Activated naive CD8-positive, alpha-beta T cell (primary cell): ENCODE measurements around the gene NEBL.

Experiments
- H3K27ac Mint-ChIP-seq: one replicate; pipeline ENCODE4 v1.8.0; 2021; ENCODE audit warnings: mixed read lengths
- H3K27me3 Mint-ChIP-seq: one replicate; pipeline ENCODE4 v1.8.0; 2021; ENCODE audit warnings: mixed read lengths
- H3K36me3 Mint-ChIP-seq: one replicate; pipeline ENCODE4 v1.8.0; 2021; ENCODE audit warnings: mixed read lengths
- H3K4me1 Mint-ChIP-seq: one replicate; pipeline ENCODE4 v1.8.0; 2021; ENCODE audit warnings: low read depth, mixed read lengths
- H3K4me3 Mint-ChIP-seq: one replicate; pipeline ENCODE4 v1.8.0; 2021; ENCODE audit warnings: mild to moderate bottlenecking, mixed read lengths
- H3K9me3 Mint-ChIP-seq: one replicate; pipeline ENCODE4 v1.8.0; 2021; ENCODE audit warnings: low read depth, mixed read lengths

NEBL gene

DNA sequence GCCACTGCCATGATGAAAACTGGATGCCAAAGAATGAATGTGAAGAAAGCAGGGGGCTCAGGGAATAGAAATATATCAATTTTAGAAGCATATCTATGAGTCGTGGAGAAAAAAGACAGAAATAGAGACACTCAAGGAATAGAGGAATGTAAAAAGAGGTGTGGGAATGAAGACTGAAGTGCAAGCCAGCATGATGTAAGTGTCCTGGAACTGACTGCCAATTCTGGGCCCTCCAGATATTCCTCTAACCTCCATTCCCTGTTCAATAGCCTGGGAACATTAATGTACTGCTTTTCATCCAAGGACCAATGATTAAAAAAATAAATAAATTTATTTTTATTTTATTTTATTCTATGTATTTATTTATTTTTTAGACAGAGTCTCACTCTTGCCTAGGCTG lies 40.6 kb downstream of the NEBL start:
- Mint-ChIP-seq H3K36me3 (no peaks in the 10 kb centered on the region), H3K4me1 (no peaks in the 10 kb centered on the region), H3K9me3 (peaks cover 5% of the 10 kb centered on the region), H3K4me3 (no peak overlapping the region), H3K27me3 (peaks cover 4% of the 10 kb centered on the region), H3K27ac (no peak overlapping the region)

GRCh38 chr10:20855398-20856038 lies 41.6 kb downstream of the NEBL start:
- no peak overlapping the region for H3K4me3 Mint-ChIP-seq
- no peaks in the 10 kb centered on the region for H3K36me3 Mint-ChIP-seq
- peaks cover 5% of the 10 kb centered on the region for H3K9me3 Mint-ChIP-seq
- H3K27me3 Mint-ChIP-seq: peaks cover 4% of the 10 kb centered on the region
- H3K4me1 Mint-ChIP-seq: no peaks in the 10 kb centered on the region
- H3K27ac Mint-ChIP-seq: no peak overlapping the region

GRCh38 chr10:20853276-20853675 lies 43.8 kb downstream of the NEBL start:
- Mint-ChIP-seq H3K27ac (no peak overlapping the region), H3K9me3 (peaks cover 5% of the 10 kb centered on the region), H3K27me3 (peaks cover 5% of the 10 kb centered on the region), H3K4me3 (no peak overlapping the region), H3K4me1 (no peaks in the 10 kb centered on the region), H3K36me3 (no peaks in the 10 kb centered on the region)

DNA sequence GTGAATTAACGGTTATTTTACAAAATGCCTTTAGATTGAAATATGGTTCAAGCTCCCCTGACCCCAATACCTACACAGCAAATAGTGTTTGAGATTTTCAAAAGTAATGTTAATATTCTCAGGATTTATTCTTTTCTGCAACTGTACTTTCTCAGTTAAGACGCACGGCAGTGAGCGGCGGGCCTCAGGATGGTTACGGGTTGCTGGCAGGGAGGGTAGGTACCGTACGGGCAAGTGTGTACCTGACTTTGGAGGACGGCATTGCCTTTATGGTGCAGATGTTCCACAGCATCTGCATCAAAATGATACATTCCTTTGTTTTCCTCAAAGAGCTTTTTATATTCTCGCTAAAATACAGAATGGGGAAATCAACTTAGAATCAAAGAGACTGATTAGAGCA lies 44.8 kb downstream of the NEBL start:
- Mint-ChIP-seq H3K27me3 (peaks cover 5% of the 10 kb centered on the region), H3K4me3 (no peak overlapping the region), H3K27ac (no peak overlapping the region), H3K4me1 (no peaks in the 10 kb centered on the region), H3K36me3 (no peaks in the 10 kb centered on the region), H3K9me3 (peaks cover 5% of the 10 kb centered on the region)

- H3K9me3 Mint-ChIP-seq: peaks cover 3% of the 10 kb centered on the region
- H3K4me1 Mint-ChIP-seq: no peaks in the 10 kb centered on the region
- H3K27me3 Mint-ChIP-seq: peaks cover 2% of the 10 kb centered on the region
- H3K27ac Mint-ChIP-seq: no peak overlapping the region
- no peaks in the 10 kb centered on the region for H3K36me3 Mint-ChIP-seq
- no peak overlapping the region for H3K4me3 Mint-ChIP-seq
Measured at GRCh38 chr10:20847512-20847911, 49.6 kb downstream of the NEBL start.

DNA sequence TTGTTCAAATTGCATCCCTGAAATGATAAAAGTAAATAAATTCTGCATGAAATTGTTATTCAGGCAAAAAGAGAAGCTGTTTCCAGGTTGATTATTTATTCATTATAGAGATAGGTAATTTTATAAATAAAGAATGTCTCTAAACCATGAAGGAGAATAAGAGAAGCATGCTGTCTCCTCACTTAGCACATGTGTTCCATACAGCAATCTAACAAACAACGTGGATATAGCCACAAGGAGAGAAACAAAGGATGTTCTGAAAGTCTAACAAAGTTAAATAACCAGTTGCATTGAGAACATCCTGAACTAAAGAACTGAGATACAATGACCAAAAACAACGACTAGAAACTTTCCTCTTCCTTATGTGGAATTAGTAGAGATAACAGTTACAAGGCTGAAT lies 50.8 kb downstream of the NEBL start:
- H3K4me3 Mint-ChIP-seq: no peak overlapping the region
- H3K9me3 Mint-ChIP-seq: peaks cover 3% of the 10 kb centered on the region
- H3K4me1 Mint-ChIP-seq: no peaks in the 10 kb centered on the region
- peaks cover 2% of the 10 kb centered on the region for H3K27me3 Mint-ChIP-seq
- no peaks in the 10 kb centered on the region for H3K36me3 Mint-ChIP-seq
- H3K27ac Mint-ChIP-seq: no peak overlapping the region

- H3K4me3 Mint-ChIP-seq: no peak overlapping the region
- H3K27ac Mint-ChIP-seq: no peak overlapping the region
- H3K4me1 Mint-ChIP-seq: no peaks in the 10 kb centered on the region
- H3K27me3 Mint-ChIP-seq: peaks cover 3% of the 10 kb centered on the region
- H3K36me3 Mint-ChIP-seq: no peaks in the 10 kb centered on the region
- H3K9me3 Mint-ChIP-seq: peaks cover 21% of the 10 kb centered on the region
Measured at GRCh38 chr10:20841419-20841818, 55.7 kb downstream of the NEBL start.

- peaks cover 3% of the 10 kb centered on the region for H3K27me3 Mint-ChIP-seq
- H3K36me3 Mint-ChIP-seq: no peaks in the 10 kb centered on the region
- H3K4me1 Mint-ChIP-seq: no peaks in the 10 kb centered on the region
- no peak overlapping the region for H3K27ac Mint-ChIP-seq
- H3K4me3 Mint-ChIP-seq: no peak overlapping the region
- H3K9me3 Mint-ChIP-seq: peaks cover 21% of the 10 kb centered on the region
Measured at GRCh38 chr10:20839910-20840309, 57.2 kb downstream of the NEBL start.

DNA sequence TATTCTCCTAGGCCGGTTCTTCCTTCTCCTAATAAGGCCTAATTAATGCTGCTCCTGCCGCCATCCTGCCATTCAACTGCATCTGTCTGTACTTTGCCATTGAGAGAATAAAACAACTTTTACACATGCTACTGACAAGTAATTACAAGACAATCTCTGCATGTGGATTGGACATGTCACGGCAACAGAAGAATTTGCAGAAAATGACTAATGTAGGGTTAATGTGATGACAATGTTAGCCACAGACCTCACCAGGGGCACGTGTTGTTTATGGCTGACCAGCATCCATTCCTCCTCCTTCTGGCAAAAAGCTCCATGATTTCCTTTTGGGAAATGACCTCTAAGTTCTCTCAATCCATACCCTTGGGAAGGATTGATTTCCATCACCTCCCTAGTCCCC lies 58.0 kb downstream of the NEBL start:
- Mint-ChIP-seq H3K27me3 (peaks cover 3% of the 10 kb centered on the region), H3K36me3 (no peaks in the 10 kb centered on the region), H3K9me3 (peaks cover 21% of the 10 kb centered on the region), H3K27ac (no peak overlapping the region), H3K4me3 (no peak overlapping the region), H3K4me1 (no peaks in the 10 kb centered on the region)

DNA sequence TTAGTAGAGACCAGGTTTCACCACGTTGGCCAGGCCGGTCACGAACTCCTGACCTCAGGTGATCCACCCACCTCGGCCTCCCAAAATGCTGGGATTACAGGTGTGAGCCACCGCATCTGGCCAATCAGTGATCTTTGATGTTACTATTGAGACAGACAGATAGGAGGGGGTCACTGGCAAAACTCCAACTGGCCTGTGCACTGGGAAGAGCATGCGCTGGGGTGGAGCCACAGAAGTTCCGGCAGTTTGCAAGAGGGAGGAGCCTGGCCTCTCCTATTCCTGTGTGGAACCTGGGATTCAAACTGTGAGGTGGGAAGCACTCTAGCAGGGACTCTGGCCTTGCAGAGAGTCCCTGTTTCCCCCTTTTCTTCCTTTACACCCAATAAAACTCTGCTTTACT lies 60.7 kb downstream of the NEBL start:
- Mint-ChIP-seq H3K4me1 (no peaks in the 10 kb centered on the region), H3K9me3 (peaks cover 18% of the 10 kb centered on the region), H3K27ac (no peak overlapping the region), H3K36me3 (no peaks in the 10 kb centered on the region), H3K27me3 (peaks cover 3% of the 10 kb centered on the region), H3K4me3 (no peak overlapping the region)

DNA sequence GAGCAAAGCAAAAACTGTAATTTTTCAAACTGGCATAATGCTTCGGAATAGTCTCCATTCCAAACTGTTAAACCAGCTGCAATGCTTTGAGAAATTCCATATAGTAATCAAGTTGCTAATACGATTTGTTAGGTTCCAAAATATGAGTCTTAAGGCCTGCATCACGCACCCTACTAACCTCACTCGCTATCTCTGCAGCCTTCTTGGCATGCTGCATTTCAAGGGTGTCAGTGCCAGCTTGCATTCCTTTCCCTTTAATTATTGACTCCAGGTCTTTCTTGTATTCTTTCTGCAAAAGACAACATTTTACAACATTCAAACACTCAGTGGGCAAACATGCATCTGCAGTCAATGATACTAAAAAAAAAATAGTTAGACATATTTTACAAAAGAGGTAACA lies 61.8 kb downstream of the NEBL start:
- Mint-ChIP-seq H3K27ac (no peak overlapping the region), H3K9me3 (peaks cover 14% of the 10 kb centered on the region), H3K4me3 (no peak overlapping the region), H3K36me3 (no peaks in the 10 kb centered on the region), H3K27me3 (peaks cover 3% of the 10 kb centered on the region), H3K4me1 (no peaks in the 10 kb centered on the region)

DNA sequence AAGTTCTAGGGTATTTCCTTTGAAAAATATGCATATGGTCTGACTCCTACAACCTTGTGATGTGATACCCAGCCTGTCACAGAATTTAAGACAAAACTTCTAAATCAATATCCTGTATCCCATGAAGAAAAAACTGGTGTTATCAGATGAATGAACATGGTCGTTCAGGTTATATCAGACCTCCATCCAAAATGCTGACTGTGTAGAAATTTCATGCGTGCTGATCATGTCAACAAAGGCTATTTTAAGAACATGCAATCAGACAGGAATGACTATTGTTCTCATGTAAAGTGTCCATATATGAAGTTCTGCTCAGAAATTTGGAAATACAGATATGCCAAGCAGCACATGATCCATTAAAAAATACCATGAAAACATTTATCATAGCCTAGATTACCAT lies 62.3 kb downstream of the NEBL start:
- no peak overlapping the region for H3K4me3 Mint-ChIP-seq
- no peaks in the 10 kb centered on the region for H3K4me1 Mint-ChIP-seq
- H3K9me3 Mint-ChIP-seq: peaks cover 11% of the 10 kb centered on the region
- no peaks in the 10 kb centered on the region for H3K36me3 Mint-ChIP-seq
- H3K27ac Mint-ChIP-seq: no peak overlapping the region
- peaks cover 3% of the 10 kb centered on the region for H3K27me3 Mint-ChIP-seq

DNA sequence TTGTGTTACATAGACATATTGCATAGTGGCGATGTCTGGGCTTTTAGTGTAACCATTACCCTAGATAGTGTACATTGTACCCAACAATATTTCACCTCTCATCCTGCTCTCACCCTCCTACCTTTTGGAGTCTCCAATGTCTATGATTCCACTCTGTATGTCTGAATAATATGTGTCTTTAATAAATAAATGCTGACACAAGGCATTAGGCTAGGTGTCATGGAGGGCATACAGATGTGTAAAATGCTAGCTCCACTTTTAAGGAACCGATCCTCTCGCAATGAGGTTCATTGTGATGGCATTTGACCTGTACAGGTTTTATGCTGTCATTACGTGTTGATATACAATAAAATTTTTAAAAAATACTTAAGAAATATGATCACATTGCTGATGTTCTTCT lies 74.3 kb downstream of the NEBL start:
- Mint-ChIP-seq H3K4me3 (no peak overlapping the region), H3K36me3 (no peaks in the 10 kb centered on the region), H3K27ac (no peak overlapping the region), H3K4me1 (no peaks in the 10 kb centered on the region), H3K27me3 (no peaks in the 10 kb centered on the region), H3K9me3 (no peaks in the 10 kb centered on the region)

DNA sequence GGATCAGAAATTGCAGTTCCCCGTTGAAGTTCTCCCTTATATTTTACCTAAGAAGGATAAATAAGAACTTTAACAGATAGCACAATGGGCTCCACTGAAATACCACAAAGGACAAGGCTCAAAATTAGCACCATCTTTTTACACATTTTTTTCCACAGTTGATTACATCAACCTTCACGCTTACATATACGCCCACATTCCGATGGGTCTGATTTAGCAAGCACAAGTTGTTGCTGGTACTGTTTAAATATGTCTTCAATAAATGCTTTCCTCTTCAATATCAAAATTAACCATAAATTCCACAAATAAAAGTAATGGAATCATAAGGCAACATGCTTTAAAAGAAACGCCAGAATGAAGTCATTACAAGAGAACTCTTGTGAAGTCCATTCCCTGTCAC lies 79.5 kb downstream of the NEBL start:
- H3K9me3 Mint-ChIP-seq: no peaks in the 10 kb centered on the region
- no peak overlapping the region for H3K27ac Mint-ChIP-seq
- H3K27me3 Mint-ChIP-seq: no peaks in the 10 kb centered on the region

GRCh38 chr10:20817116-20817515 lies 80.0 kb downstream of the NEBL start:
- H3K36me3 Mint-ChIP-seq: no peaks in the 10 kb centered on the region
- no peaks in the 10 kb centered on the region for H3K4me1 Mint-ChIP-seq
- no peaks in the 10 kb centered on the region for H3K27me3 Mint-ChIP-seq
- H3K4me3 Mint-ChIP-seq: no peak overlapping the region
- no peaks in the 10 kb centered on the region for H3K9me3 Mint-ChIP-seq
- no peak overlapping the region for H3K27ac Mint-ChIP-seq

More for the DNA sequence above, 79.5 kb downstream of the NEBL start:
- no peaks in the 10 kb centered on the region for H3K36me3 Mint-ChIP-seq
- no peaks in the 10 kb centered on the region for H3K4me1 Mint-ChIP-seq
- no peak overlapping the region for H3K4me3 Mint-ChIP-seq

DNA sequence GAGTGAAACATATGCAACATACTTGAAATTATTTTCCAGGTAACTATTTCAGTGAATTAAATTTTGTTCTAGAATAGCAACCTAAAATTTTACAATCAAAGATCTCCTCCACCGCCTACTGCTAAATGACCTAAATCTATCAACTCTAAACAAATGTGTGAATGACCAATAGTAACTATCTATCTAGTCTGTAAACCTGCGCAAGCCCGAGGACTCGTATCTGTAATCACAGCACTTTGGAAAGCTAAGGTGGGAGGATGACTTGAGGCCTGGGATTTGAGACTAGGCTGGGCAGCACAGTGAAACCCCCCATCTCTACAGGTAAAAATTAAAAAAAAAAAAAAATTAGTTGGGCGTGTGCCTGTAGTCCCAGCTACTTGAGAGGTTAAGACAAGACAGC lies 83.0 kb downstream of the NEBL start:
- H3K27me3 Mint-ChIP-seq: no peaks in the 10 kb centered on the region
- H3K27ac Mint-ChIP-seq: no peak overlapping the region
- H3K9me3 Mint-ChIP-seq: no peaks in the 10 kb centered on the region
- no peaks in the 10 kb centered on the region for H3K4me1 Mint-ChIP-seq
- no peaks in the 10 kb centered on the region for H3K36me3 Mint-ChIP-seq
- H3K4me3 Mint-ChIP-seq: no peak overlapping the region
